Activated CD4-positive, alpha-beta T cell treated with anti-CD3 and anti-CD28 coated beads for 36 hours (primary cell): ENCODE measurements around the gene SEMA3F. TPM values are rescaled to one million over a fixed set of nuclear protein-coding genes. Genes with fewer than 3 reads are reported as not detected.

Experiments
- ATAC-seq: fragments of 200-7000 bp; cut with Tn5 transposase; one replicate; pipeline ENCODE4 v1.10.0; 2021; ENCODE audit warnings: mild to moderate bottlenecking, moderate library complexity
- CTCF ChIA-PET: fragments of 350-600 bp; sonication (Branson Sonifier 250); formaldehyde crosslinking; loops from one replicate; lab custom pipeline; 2021; ENCODE audit warnings: antibody characterized with exemption; lab: Charles Lee
- POLR2A ChIA-PET: fragments of 350-600 bp; sonication (Branson Sonifier 250); formaldehyde crosslinking; loops from one replicate; lab custom pipeline; 2021; ENCODE audit warnings: antibody characterized with exemption, inconsistent platforms; lab: Charles Lee
- DNase-seq: peaks from one replicate; pipeline ENCODE4 v3.0.0-alpha.2; 2020
- H3K27ac Mint-ChIP-seq: one replicate; pipeline ENCODE4 v1.8.0; 2021; ENCODE audit warnings: mixed read lengths
- H3K27me3 Mint-ChIP-seq: one replicate; pipeline ENCODE4 v1.8.0; 2021; ENCODE audit warnings: mixed read lengths
- H3K36me3 Mint-ChIP-seq: one replicate; pipeline ENCODE4 v1.8.0; 2021; ENCODE audit warnings: low read depth, mixed read lengths
- H3K4me1 Mint-ChIP-seq: one replicate; pipeline ENCODE4 v1.8.0; 2021; ENCODE audit warnings: mixed read lengths
- H3K4me3 Mint-ChIP-seq: one replicate; pipeline ENCODE4 v1.8.0; 2021; ENCODE audit warnings: mild to moderate bottlenecking, moderate library complexity, mixed read lengths
- H3K9me3 Mint-ChIP-seq: one replicate; pipeline ENCODE4 v1.8.0; 2021; ENCODE audit warnings: low read depth, mixed read lengths
- intact Hi-C, 2 experiments: fragments of 100-400 bp; cut with DNase I in 1 of 2; cut with micrococcal nuclease in 1 of 2; formaldehyde crosslinking; loops; one replicate each; pipeline versions ENCODE4 v1.14.2 to v1.15.1; 2022 to 2024; cut with DNase I, micrococcal nuclease
- total RNA-seq, 2 experiments: library from RNA; stranded (reverse); gene quantifications; one replicate each; pipeline ENCODE4 v1.2.3, GENCODE V29; 2021

SEMA3F gene
- total RNA-seq, 2 experiments from 2014 or later, result 0.25 to 0.46 TPM

DNA sequence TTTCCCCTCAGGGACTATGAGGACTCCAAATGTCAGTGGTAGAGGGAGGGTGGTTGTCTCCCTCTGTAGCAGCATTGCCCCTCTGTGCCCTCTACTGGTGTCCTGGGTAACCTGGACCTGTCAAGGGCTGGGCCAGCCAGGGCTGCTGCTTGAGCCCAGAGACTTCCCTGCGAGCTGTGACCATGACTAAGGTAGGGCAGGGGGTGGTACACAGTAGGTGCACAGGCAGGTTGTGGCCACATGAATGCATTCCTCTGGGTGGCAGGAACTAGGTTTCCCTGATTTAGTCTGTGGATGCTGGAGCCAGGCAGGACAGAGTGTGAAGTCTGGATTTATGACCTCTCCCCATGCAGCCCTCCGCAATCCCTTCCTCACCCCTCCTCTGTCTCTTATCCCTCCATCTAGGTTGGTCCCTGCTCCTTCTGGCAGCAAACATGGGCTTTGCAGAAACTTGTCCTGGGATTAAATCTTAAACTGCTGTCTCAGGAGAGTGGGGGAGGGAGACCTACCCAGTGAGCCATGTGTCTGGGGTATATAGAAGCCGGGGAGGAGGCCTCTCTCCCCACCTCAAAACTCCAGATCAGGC lies 8.7 kb upstream of the SEMA3F start:
- intact Hi-C loops, result no loop called here
- Mint-ChIP-seq H3K27me3 (no peaks in the 10 kb centered on the region), H3K36me3 (no peaks in the 10 kb centered on the region), H3K4me3 (no peak overlapping the region), H3K4me1 (no peaks in the 10 kb centered on the region), H3K27ac (no peak overlapping the region), H3K9me3 (no peaks in the 10 kb centered on the region)
- POLR2A ChIA-PET, result no interaction called here
- ATAC-seq (no peak), DNase-seq (no peak)
- CTCF ChIA-PET, result no interaction called here

DNA sequence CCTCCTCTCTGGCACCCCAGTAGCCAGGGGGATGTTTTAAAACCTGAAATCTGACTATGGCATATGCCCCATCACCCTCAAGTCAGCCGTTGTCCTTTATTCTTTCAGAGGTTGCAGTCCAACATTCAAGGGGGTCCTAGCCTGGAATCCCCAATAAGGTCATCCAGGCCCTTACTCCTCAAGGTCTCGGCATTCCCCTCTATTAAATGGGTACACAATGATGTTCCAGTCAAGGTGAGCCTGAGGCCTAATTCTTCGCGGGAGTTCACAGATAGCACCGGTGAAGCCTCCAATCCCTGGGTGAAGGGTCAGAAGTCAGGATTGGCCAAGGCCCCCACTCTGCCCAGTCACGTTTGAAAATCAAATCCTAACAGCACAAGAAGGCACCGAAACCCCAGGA lies 8.1 kb upstream of the SEMA3F start:
- DNase-seq (no peak), ATAC-seq (no peak)
- ChIA-PET POLR2A (no interaction called here), CTCF (no interaction called here)
- Mint-ChIP-seq H3K9me3 (no peaks in the 10 kb centered on the region), H3K36me3 (no peaks in the 10 kb centered on the region), H3K4me3 (no peak overlapping the region), H3K4me1 (no peaks in the 10 kb centered on the region), H3K27me3 (no peaks in the 10 kb centered on the region), H3K27ac (no peak overlapping the region)
- intact Hi-C loops, result no loop called here

DNA sequence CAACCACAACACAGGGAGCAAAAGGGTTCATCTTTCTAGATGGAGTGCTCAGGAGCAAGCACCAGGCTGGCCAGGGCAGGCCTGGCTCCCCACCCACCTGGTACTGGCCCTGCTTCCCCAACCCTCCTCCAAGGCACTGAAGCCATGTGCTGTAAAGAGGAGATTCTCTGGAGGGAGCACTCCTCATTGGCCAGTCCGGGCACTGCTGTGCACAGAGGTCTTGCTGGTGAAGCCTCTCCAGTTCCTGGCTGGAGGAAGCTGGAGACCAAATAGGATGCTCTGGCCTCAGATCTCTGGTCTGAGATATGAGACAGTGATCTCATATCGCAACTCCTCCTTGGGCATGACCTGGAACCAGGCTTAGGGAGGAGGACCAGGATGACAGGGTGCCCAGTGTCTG lies 7.7 kb upstream of the SEMA3F start:
- ChIA-PET POLR2A (no interaction called here), CTCF (no interaction called here)

GRCh38 chr3:50147861-50148260 lies 7.3 kb upstream of the SEMA3F start:
- no peak overlapping the region for H3K27ac Mint-ChIP-seq
- H3K4me3 Mint-ChIP-seq, result no peak overlapping the region
- ChIA-PET POLR2A (no interaction called here), CTCF (no interaction called here)
- ATAC-seq, result no peak
- H3K36me3 Mint-ChIP-seq, result no peaks in the 10 kb centered on the region
- no peaks in the 10 kb centered on the region for H3K9me3 Mint-ChIP-seq
- no peaks in the 10 kb centered on the region for H3K27me3 Mint-ChIP-seq
- DNase-seq, result no peak
- intact Hi-C loops, result no loop called here
- no peaks in the 10 kb centered on the region for H3K4me1 Mint-ChIP-seq

More for the DNA sequence above, 7.7 kb upstream of the SEMA3F start:
- intact Hi-C loops, result no loop called here
- Mint-ChIP-seq H3K4me1 (no peaks in the 10 kb centered on the region), H3K27ac (no peak overlapping the region), H3K36me3 (no peaks in the 10 kb centered on the region), H3K4me3 (no peak overlapping the region), H3K27me3 (no peaks in the 10 kb centered on the region), H3K9me3 (no peaks in the 10 kb centered on the region)
- DNase-seq (no peak), ATAC-seq (no peak)

GRCh38 chr3:50150404-50150750 lies 4.7 kb upstream of the SEMA3F start:
- ATAC-seq (no peak), DNase-seq (no peak)
- Mint-ChIP-seq H3K9me3 (no peaks in the 10 kb centered on the region), H3K36me3 (no peaks in the 10 kb centered on the region), H3K27me3 (peaks cover 14% of the 10 kb centered on the region), H3K27ac (no peak overlapping the region), H3K4me1 (peaks cover 2% of the 10 kb centered on the region), H3K4me3 (no peak overlapping the region)
- POLR2A ChIA-PET, result interaction anchor here (0.5 kb wide), 1 partner anchor 193 kb away, joined by 3 read pairs; no protein-coding TSS in a partner anchor
- CTCF ChIA-PET, result interaction anchor here (0.5 kb wide), 1 partner anchor 28 kb away, joined by 3 read pairs; no protein-coding TSS in a partner anchor
- intact Hi-C loops, result loop anchor here in 1 of 2 experiments (10.0 kb wide), 1 partner anchor 596 kb away; the partner anchor contains the start of gene BSN

GRCh38 chr3:50150863-50151686 lies 4.0 kb upstream of the SEMA3F start:
- POLR2A ChIA-PET, result no interaction called here
- peaks cover 20% of the 10 kb centered on the region for H3K27me3 Mint-ChIP-seq

GRCh38 chr3:50151728-50152127 lies 3.4 kb upstream of the SEMA3F start:
- Mint-ChIP-seq H3K4me1 (peaks cover 8% of the 10 kb centered on the region), H3K4me3 (no peak overlapping the region), H3K9me3 (no peaks in the 10 kb centered on the region), H3K27ac (no peak overlapping the region), H3K36me3 (no peaks in the 10 kb centered on the region), H3K27me3 (peaks cover 25% of the 10 kb centered on the region)
- intact Hi-C loops, result loop anchor here in 1 of 2 experiments (10.0 kb wide), 1 partner anchor 597 kb away; the partner anchor contains the start of gene BSN
- DNase-seq (no peak), ATAC-seq (no peak)
- CTCF ChIA-PET, result interaction anchor here (0.6 kb wide), 1 partner anchor 184 kb away, joined by 3 read pairs; no protein-coding TSS in a partner anchor
- POLR2A ChIA-PET, result no interaction called here

More at GRCh38 chr3:50150863-50151686, 4.0 kb upstream of the SEMA3F start:
- peaks cover 7% of the 10 kb centered on the region for H3K4me1 Mint-ChIP-seq
- no peaks in the 10 kb centered on the region for H3K9me3 Mint-ChIP-seq
- H3K36me3 Mint-ChIP-seq, result no peaks in the 10 kb centered on the region
- no peak overlapping the region for H3K27ac Mint-ChIP-seq
- CTCF ChIA-PET, result no interaction called here
- ATAC-seq (no peak), DNase-seq (no peak)
- H3K4me3 Mint-ChIP-seq, result no peak overlapping the region
- intact Hi-C loops, result loop anchor here in 1 of 2 experiments (10.0 kb wide), 1 partner anchor 596 kb away; the partner anchor contains the start of gene BSN

- intact Hi-C loops, result loop anchor here in 1 of 2 experiments (1.0 to 10.0 kb wide), 6 partner anchors 33 to 599 kb away; partner anchors contain the start of genes BSN, RBM5 and TRAIP
- no peak for DNase-seq
- Mint-ChIP-seq H3K27me3 (peaks cover 29% of the 10 kb centered on the region), H3K27ac (no peak overlapping the region), H3K36me3 (no peaks in the 10 kb centered on the region), H3K4me1 (peaks cover 8% of the 10 kb centered on the region), H3K4me3 (peak overlapping the region; percentile 52), H3K9me3 (no peaks in the 10 kb centered on the region)
- ChIA-PET CTCF (interaction anchor here (0.5 kb wide), 1 partner anchor 34 kb away, joined by 3 read pairs; no protein-coding TSS in a partner anchor), POLR2A (interaction anchor here (1.0 kb wide), 1 partner anchor 11 kb away, joined by 3 read pairs; no protein-coding TSS in a partner anchor)
- ATAC-seq, result no peak
These were observed 1.2 kb upstream of the SEMA3F start for GRCh38 chr3:50153782-50154475.

DNA sequence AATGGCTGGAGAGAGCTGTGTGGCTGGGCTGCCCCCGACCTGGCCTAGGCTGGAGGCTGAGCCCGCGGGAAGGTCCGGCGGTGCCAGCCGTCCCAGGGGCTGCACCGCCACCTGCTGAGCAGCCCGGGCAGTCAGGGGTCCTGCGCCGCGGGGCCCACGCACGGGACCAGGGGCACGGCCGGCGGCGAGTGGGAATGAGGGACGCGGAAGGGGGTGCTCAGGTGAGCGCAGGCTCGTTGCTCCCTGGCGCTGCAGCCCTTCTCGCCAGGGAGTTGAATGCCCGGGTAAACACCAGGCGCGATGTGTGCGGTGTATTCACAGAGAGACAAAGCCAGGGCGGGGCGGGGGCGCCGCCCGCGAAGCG lies 666 bp upstream of the SEMA3F start:
- POLR2A ChIA-PET, result no interaction called here
- Mint-ChIP-seq H3K27me3 (peaks cover 29% of the 10 kb centered on the region), H3K4me1 (peaks cover 8% of the 10 kb centered on the region), H3K4me3 (peak overlapping the region; percentile 52), H3K9me3 (no peaks in the 10 kb centered on the region), H3K36me3 (no peaks in the 10 kb centered on the region), H3K27ac (no peak overlapping the region)
- intact Hi-C loops, result loop anchor here in 1 of 2 experiments (1.0 to 10.0 kb wide), 6 partner anchors 33 to 600 kb away; partner anchors contain the start of genes BSN, RBM5 and TRAIP
- CTCF ChIA-PET, result no interaction called here
- DNase-seq, result no peak
- ATAC-seq, result peak; percentile 17

DNA sequence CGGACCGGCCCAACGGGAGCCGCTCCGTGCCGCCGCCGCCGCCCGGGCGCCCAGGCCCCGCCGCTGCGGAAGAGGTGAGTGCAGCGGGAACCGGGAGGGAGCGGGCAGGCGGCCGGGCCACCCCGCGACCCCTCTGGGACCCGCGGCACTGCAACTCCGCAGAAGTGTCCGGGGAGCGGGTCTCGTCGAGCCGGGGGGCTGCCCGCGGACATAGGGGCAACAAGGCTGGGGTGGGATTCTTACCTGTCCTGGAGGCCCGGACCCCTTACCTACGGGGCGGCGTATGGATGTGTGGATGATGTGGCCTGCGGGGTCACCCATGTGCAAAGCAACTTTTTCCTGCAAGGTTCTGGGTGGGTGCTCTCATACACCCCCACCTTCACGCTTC lies 361 bp downstream of the SEMA3F start:
- POLR2A ChIA-PET, result no interaction called here
- intact Hi-C loops, result loop anchor here in 1 of 2 experiments (1.0 to 10.0 kb wide), 6 partner anchors 67 to 685 kb away; partner anchors contain the start of genes BSN, DAG1, IFRD2 and RBM5
- DNase-seq, result no peak
- Mint-ChIP-seq H3K27ac (no peak overlapping the region), H3K4me3 (peak overlapping the region; percentile 60), H3K4me1 (peaks cover 8% of the 10 kb centered on the region), H3K27me3 (peaks cover 29% of the 10 kb centered on the region), H3K9me3 (no peaks in the 10 kb centered on the region), H3K36me3 (no peaks in the 10 kb centered on the region)
- ATAC-seq, result peak; percentile 5
- CTCF ChIA-PET, result no interaction called here

- intact Hi-C loops, result loop anchor here (1.0 to 10.0 kb wide), 7 partner anchors 33 to 686 kb away; partner anchors contain the start of genes BSN (in 1 of the 2), DAG1 (in 1 of the 2), IFRD2 (in 1 of the 2) and RBM5 (in 1 of the 2)
- no peak for ATAC-seq
- POLR2A ChIA-PET, result no interaction called here
These were observed 767 bp downstream of the SEMA3F start for GRCh38 chr3:50155891-50156290.

More at GRCh38 chr3:50155891-50156290, 767 bp downstream of the SEMA3F start:
- no peak for DNase-seq
- Mint-ChIP-seq H3K36me3 (no peaks in the 10 kb centered on the region), H3K27me3 (peaks cover 29% of the 10 kb centered on the region), H3K4me3 (peak overlapping the region; percentile 60), H3K4me1 (peaks cover 8% of the 10 kb centered on the region), H3K9me3 (no peaks in the 10 kb centered on the region), H3K27ac (no peak overlapping the region)
- CTCF ChIA-PET, result no interaction called here
